Measurements from ENCODE around the gene ADPRHL1. TPM values are rescaled to one million over a fixed set of nuclear protein-coding genes. Genes with fewer than 3 reads are reported as not detected.
"Not testable (repeated sequence)": the region's sequence is repeated elsewhere in the genome, so short reads cannot be mapped to it uniquely, and the experiment has no call there.

Gene ADPRHL1
- total RNA-seq, 2 donors from 2014 or later, result 0.40 to 0.69 TPM

DNA sequence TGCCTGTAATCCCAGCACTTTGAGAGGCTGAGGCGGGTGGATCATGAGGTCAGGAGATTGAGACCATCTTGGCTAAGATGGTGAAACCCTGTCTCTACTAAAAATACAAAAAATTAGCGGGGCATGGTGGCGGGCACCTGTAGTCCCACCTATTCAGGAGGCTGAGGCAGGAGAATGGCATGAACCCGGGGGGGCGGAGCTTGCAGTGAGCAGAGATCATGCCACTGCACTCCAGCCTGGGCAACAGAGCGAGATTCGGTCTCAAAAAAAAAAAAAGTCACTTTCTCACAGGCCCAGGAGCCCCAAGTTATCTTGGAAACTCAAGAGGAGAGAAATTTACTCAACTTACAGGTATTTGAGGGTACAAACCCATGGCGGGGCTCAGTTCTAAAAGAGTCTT lies 63.7 kb downstream of the ADPRHL1 start:
- ATAC-seq (replicated peaks); H3K36me3 Mint-ChIP-seq (ENCODE audit: low read depth); H3K27me3 Mint-ChIP-seq; H3K4me1 Mint-ChIP-seq; H3K9me3 Mint-ChIP-seq; H3K27ac Mint-ChIP-seq; H3K4me3 Mint-ChIP-seq: not testable (repeated sequence)

DNA sequence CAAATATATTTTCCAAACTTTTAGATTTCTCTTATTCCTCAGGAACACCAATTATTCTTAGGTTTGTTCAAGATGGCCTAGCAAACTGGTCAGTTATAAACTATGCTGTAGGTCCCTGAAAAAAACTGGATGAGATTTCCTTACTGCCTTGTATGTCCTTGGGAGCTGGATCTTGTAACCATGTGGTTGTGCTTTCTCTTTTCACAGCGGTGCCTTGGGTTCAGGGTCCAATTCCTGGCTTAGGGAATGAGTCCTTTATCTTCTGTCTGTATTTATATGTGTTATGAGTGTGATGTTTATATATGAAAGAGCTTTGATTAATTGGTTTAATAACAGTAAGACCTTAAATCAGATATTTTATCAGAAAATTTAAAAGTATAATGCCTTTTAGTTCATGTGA lies 65.9 kb downstream of the ADPRHL1 start:
- ATAC-seq (replicated peaks), result no peak

GRCh38 chr13:113383089-113383488 lies 70.2 kb downstream of the ADPRHL1 start:
- Mint-ChIP-seq H3K27me3 (peaks cover 26% of the 10 kb centered on the region), H3K4me1 (no peaks in the 10 kb centered on the region), H3K4me3 (no peak overlapping the region), H3K36me3 (ENCODE audit: low read depth) (no peaks in the 10 kb centered on the region), H3K9me3 (peaks cover 3% of the 10 kb centered on the region), H3K27ac (no peak overlapping the region)
- no peak for ATAC-seq (replicated peaks)

More for the DNA sequence above, 65.9 kb downstream of the ADPRHL1 start:
- Mint-ChIP-seq H3K4me3 (no peak overlapping the region), H3K27me3 (peaks cover 17% of the 10 kb centered on the region), H3K4me1 (no peaks in the 10 kb centered on the region), H3K36me3 (ENCODE audit: low read depth) (no peaks in the 10 kb centered on the region), H3K27ac (no peak overlapping the region), H3K9me3 (peaks cover 3% of the 10 kb centered on the region)

GRCh38 chr13:113382542-113382941 lies 70.7 kb downstream of the ADPRHL1 start:
- H3K9me3 Mint-ChIP-seq; ATAC-seq (replicated peaks); H3K4me3 Mint-ChIP-seq; H3K4me1 Mint-ChIP-seq; H3K36me3 Mint-ChIP-seq (ENCODE audit: low read depth); H3K27ac Mint-ChIP-seq: not testable (repeated sequence)
- peaks cover 26% of the 10 kb centered on the region for H3K27me3 Mint-ChIP-seq

DNA sequence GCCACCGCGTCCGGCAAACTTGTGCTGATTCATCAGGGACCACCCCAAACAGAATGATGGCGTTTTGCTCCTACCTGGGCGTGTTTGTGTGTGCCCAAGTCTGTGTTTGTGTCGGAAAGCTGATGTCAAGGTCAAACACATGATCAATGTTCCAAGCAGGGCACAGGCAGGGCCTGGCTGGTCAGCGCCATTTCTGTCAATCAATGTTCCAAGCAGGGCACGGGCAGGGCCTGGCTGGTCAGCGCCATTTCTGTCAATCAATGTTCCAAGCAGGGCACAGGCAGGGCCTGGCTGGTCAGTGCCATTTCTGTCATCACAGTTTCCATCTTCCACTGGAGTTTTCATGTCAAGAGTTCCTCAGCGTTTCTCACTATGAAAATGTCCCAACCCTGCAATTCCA lies 74.5 kb downstream of the ADPRHL1 start:
- no peak for ATAC-seq (replicated peaks)
- H3K27me3 Mint-ChIP-seq, result peaks cover 29% of the 10 kb centered on the region
- H3K4me1 Mint-ChIP-seq, result no peaks in the 10 kb centered on the region
- no peaks in the 10 kb centered on the region for H3K36me3 Mint-ChIP-seq (ENCODE audit: low read depth)
- peaks cover 3% of the 10 kb centered on the region for H3K9me3 Mint-ChIP-seq
- H3K4me3 Mint-ChIP-seq, result no peak overlapping the region
- no peak overlapping the region for H3K27ac Mint-ChIP-seq

DNA sequence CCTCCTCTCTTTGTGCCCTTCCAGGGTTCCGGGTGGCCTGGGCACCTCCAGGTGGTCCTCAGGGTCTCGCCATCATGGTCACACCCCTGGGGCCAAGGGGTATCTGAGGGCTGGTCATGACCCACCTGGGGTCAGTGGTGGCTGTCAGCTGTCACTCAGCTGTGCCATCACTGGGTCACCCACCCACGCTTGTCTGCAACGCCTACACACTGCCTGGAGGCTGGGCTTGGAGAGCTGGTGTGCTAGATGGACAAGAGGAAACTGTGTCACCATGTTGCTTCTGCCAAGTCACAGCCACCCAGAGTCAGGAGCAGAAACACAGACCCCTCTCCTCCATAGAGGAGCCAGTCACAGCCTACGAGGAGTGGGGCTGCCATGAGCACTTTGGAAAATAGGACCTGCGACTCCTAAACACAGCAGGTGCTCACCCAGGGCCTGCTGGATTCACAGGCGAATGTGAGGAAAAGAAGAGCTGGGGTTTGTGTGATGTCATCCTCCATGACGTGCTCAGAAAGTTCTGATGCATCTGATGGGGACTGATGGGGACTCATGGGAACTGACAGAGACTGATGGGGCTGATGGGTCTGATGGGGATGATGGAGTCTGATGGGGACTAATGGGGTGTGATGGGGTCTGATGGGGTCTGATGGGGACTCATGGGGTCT lies 78.6 kb downstream of the ADPRHL1 start:
- Mint-ChIP-seq H3K27me3 (peaks cover 12% of the 10 kb centered on the region), H3K9me3 (no peaks in the 10 kb centered on the region), H3K4me3 (no peak overlapping the region), H3K36me3 (ENCODE audit: low read depth) (no peaks in the 10 kb centered on the region), H3K4me1 (no peaks in the 10 kb centered on the region), H3K27ac (no peak overlapping the region)
- no peak for ATAC-seq (replicated peaks)

DNA sequence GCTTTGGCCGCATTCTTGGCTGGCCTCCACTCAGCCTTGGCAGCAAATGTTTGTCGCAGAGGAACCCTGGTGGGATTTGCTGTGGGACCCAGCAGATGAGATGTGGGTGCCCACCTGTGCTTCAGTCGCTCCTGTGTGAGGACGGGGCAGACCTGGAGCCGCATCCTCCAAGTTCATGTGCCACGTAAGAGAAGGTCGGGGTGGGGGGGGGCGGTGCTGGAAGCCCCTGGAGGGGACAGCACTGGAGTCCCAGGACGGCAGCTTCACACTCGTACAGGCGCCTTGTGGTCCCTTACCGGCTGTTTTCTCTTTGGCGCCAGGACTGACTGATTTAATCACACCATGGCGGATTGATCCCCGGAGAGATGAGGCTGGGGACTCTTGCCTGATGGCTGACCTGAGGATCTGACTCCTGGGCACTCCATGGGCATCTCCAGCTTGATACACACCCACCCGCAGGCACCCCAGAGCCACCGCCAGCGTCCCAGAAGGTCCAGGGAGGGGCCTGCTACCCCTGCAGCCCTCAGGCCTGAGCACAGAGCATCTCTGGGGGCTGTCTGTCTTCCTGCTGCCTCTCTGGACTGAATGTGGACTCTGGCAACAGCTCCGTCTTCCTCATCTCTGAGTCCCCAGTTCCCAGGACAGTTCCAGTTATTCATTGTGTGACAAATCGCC lies 79.3 kb downstream of the ADPRHL1 start:
- Mint-ChIP-seq H3K27me3 (peaks cover 12% of the 10 kb centered on the region), H3K4me1 (no peaks in the 10 kb centered on the region), H3K4me3 (no peak overlapping the region), H3K9me3 (no peaks in the 10 kb centered on the region), H3K27ac (no peak overlapping the region), H3K36me3 (ENCODE audit: low read depth) (no peaks in the 10 kb centered on the region)
- no peak for ATAC-seq (replicated peaks)

- not testable (repeated sequence) for H3K4me1 Mint-ChIP-seq
Observed at GRCh38 chr13:113371701-113372100, 81.6 kb downstream of the ADPRHL1 start.

DNA sequence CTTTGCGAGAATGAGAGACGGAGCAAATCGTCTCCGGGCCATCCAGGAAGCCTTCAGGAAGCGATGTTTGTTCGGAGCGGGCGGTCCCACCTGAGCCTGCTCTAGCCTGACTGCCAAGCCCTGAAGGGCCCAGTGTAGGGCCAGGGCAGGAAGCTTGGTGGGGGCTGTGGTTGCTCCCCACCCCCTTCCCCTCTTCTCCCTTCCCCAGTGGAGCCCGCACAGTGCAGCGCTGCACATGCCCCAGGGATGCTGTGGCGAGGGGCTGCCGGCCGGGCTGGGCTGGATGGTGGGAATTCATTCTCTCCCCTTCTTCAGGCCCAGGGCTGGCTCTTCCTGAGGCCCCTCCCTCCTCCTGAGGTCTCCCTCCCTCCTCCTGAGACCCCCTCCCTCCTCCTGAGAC lies 82.2 kb downstream of the ADPRHL1 start:
- Mint-ChIP-seq H3K4me1 (no peaks in the 10 kb centered on the region), H3K36me3 (ENCODE audit: low read depth) (no peaks in the 10 kb centered on the region), H3K4me3 (no peak overlapping the region), H3K27me3 (peaks cover 6% of the 10 kb centered on the region), H3K27ac (no peak overlapping the region), H3K9me3 (no peaks in the 10 kb centered on the region)
- no peak for ATAC-seq (replicated peaks)

More at GRCh38 chr13:113371701-113372100, 81.6 kb downstream of the ADPRHL1 start:
- not testable (repeated sequence) for H3K36me3 Mint-ChIP-seq (ENCODE audit: low read depth); H3K27ac Mint-ChIP-seq; ATAC-seq (replicated peaks); H3K4me3 Mint-ChIP-seq; H3K9me3 Mint-ChIP-seq
- peaks cover 12% of the 10 kb centered on the region for H3K27me3 Mint-ChIP-seq

DNA sequence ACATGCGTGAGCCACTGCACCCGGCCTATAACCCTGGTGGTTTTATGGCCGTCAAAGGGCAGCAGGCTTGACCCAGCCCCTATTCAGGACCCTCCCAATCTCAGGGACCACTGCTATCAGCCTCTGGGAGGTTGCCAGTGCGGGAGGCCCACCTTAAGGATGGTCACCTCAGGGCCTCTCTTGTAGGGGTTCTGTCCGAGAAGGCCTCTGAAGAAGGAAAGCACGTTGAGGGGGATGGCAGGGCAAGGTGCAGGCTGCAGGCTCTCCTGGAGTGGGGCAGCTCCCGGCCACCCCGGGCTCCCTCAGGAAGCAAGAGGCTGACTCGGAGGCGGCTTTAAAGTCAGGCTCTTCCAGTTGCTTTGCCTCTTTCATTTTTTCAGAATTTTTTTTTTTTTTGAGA lies 83.4 kb downstream of the ADPRHL1 start:
- no peaks in the 10 kb centered on the region for H3K36me3 Mint-ChIP-seq (ENCODE audit: low read depth)
- H3K4me1 Mint-ChIP-seq, result no peaks in the 10 kb centered on the region
- peaks cover 10% of the 10 kb centered on the region for H3K27me3 Mint-ChIP-seq
- ATAC-seq (replicated peaks), result no peak
- H3K27ac Mint-ChIP-seq, result no peak overlapping the region
- H3K9me3 Mint-ChIP-seq, result no peaks in the 10 kb centered on the region
- no peak overlapping the region for H3K4me3 Mint-ChIP-seq

GRCh38 chr13:113369189-113369588 lies 84.1 kb downstream of the ADPRHL1 start:
- H3K9me3 Mint-ChIP-seq, result no peaks in the 10 kb centered on the region

GRCh38 chr13:113368353-113368752 lies 84.9 kb downstream of the ADPRHL1 start:
- H3K27ac Mint-ChIP-seq; ATAC-seq (replicated peaks); H3K4me1 Mint-ChIP-seq; H3K27me3 Mint-ChIP-seq; H3K4me3 Mint-ChIP-seq; H3K9me3 Mint-ChIP-seq; H3K36me3 Mint-ChIP-seq (ENCODE audit: low read depth): not testable (repeated sequence)

More at GRCh38 chr13:113369189-113369588, 84.1 kb downstream of the ADPRHL1 start:
- no peaks in the 10 kb centered on the region for H3K36me3 Mint-ChIP-seq (ENCODE audit: low read depth)
- no peaks in the 10 kb centered on the region for H3K4me1 Mint-ChIP-seq
- H3K27me3 Mint-ChIP-seq, result peaks cover 6% of the 10 kb centered on the region
- ATAC-seq (replicated peaks), result no peak
- no peak overlapping the region for H3K4me3 Mint-ChIP-seq
- no peak overlapping the region for H3K27ac Mint-ChIP-seq

- H3K27ac Mint-ChIP-seq, result no peak overlapping the region
- ATAC-seq (replicated peaks), result no peak
- no peak overlapping the region for H3K4me3 Mint-ChIP-seq
- no peaks in the 10 kb centered on the region for H3K36me3 Mint-ChIP-seq (ENCODE audit: low read depth)
- no peaks in the 10 kb centered on the region for H3K9me3 Mint-ChIP-seq
- H3K4me1 Mint-ChIP-seq, result no peaks in the 10 kb centered on the region
- peaks cover 7% of the 10 kb centered on the region for H3K27me3 Mint-ChIP-seq
Observed at GRCh38 chr13:113367771-113368170, 85.5 kb downstream of the ADPRHL1 start.

GRCh38 chr13:113367020-113367560 lies 86.2 kb downstream of the ADPRHL1 start:
- Mint-ChIP-seq H3K36me3 (ENCODE audit: low read depth) (no peaks in the 10 kb centered on the region), H3K27ac (no peak overlapping the region), H3K27me3 (peaks cover 10% of the 10 kb centered on the region), H3K4me1 (no peaks in the 10 kb centered on the region), H3K9me3 (no peaks in the 10 kb centered on the region), H3K4me3 (no peak overlapping the region)
- ATAC-seq (replicated peaks), result no peak

- Mint-ChIP-seq H3K9me3 (no peaks in the 10 kb centered on the region), H3K27ac (no peak overlapping the region), H3K4me1 (no peaks in the 10 kb centered on the region), H3K36me3 (ENCODE audit: low read depth) (no peaks in the 10 kb centered on the region), H3K4me3 (peak overlapping the region; percentile 27), H3K27me3 (peaks cover 10% of the 10 kb centered on the region)
- ATAC-seq (replicated peaks), result peak; percentile 13
Observed at GRCh38 chr13:113365971-113366588, 87.2 kb downstream of the ADPRHL1 start.

All from activated T-helper 17 cell treated with anti-CD3 and anti-CD28 coated beads, Interleukin-2, amount 50 U/mL, for 72 hours (primary cell).